ENCODE data around the gene TUBA3D.

GRCh38 chr2:131509615-131510014 is 33.7 kb downstream of the TUBA3D start:
- no peak for TF ChIP-seq CTCF (IDR thresholded peaks at IDR 0.05)
- no peak for TF ChIP-seq POLR2AphosphoS5 (IDR thresholded peaks at IDR 0.05)

Data from prostate gland (tissue), 2 donors.